Stimulated activated naive CD8-positive, alpha-beta T cell treated with anti-CD3 and anti-CD28 coated beads, Interleukin-15, Interleukin-2, amounts not matched to agents 100 ng/mL and 50 ng/mL, for 24 hours (primary cell): ENCODE results near the gene ROBO1.

Source experiments
- H3K27ac Mint-ChIP-seq: one replicate; pipeline ENCODE4 v1.8.0; 2021; ENCODE audit warnings: mild to moderate bottlenecking, mixed read lengths
- H3K27me3 Mint-ChIP-seq: one replicate; pipeline ENCODE4 v1.8.0; 2021; ENCODE audit warnings: mixed read lengths
- H3K36me3 Mint-ChIP-seq: one replicate; pipeline ENCODE4 v1.8.0; 2021; ENCODE audit warnings: low read depth, mixed read lengths
- H3K4me1 Mint-ChIP-seq: one replicate; pipeline ENCODE4 v1.8.0; 2021; ENCODE audit warnings: low read depth, mixed read lengths
- H3K4me3 Mint-ChIP-seq: one replicate; pipeline ENCODE4 v1.8.0; 2021; ENCODE audit warnings: mild to moderate bottlenecking, mixed read lengths
- H3K9me3 Mint-ChIP-seq: one replicate; pipeline ENCODE4 v1.8.0; 2021; ENCODE audit warnings: mixed read lengths

Gene ROBO1

GRCh38 chr3:79268422-79268821 is 499.4 kb downstream of the ROBO1 start:
- H3K27ac Mint-ChIP-seq = no peak overlapping the region
- H3K9me3 Mint-ChIP-seq = peaks cover 6% of the 10 kb centered on the region
- H3K27me3 Mint-ChIP-seq = no peaks in the 10 kb centered on the region
- no peaks in the 10 kb centered on the region for H3K4me1 Mint-ChIP-seq
- no peak overlapping the region for H3K4me3 Mint-ChIP-seq
- H3K36me3 Mint-ChIP-seq = no peaks in the 10 kb centered on the region

- H3K36me3 Mint-ChIP-seq = no peaks in the 10 kb centered on the region
- no peak overlapping the region for H3K4me3 Mint-ChIP-seq
- no peak overlapping the region for H3K27ac Mint-ChIP-seq
- H3K27me3 Mint-ChIP-seq = no peaks in the 10 kb centered on the region
- no peaks in the 10 kb centered on the region for H3K4me1 Mint-ChIP-seq
- H3K9me3 Mint-ChIP-seq = peaks cover 3% of the 10 kb centered on the region
Measured at GRCh38 chr3:79264892-79265291, 502.9 kb downstream of the ROBO1 start.

GRCh38 chr3:79263423-79263822 is 504.4 kb downstream of the ROBO1 start:
- H3K27ac Mint-ChIP-seq = no peak overlapping the region

GRCh38 chr3:79258479-79258878 is 509.3 kb downstream of the ROBO1 start:
- Mint-ChIP-seq H3K4me3 (no peak overlapping the region), H3K27ac (no peak overlapping the region), H3K9me3 (no peaks in the 10 kb centered on the region), H3K4me1 (no peaks in the 10 kb centered on the region), H3K36me3 (no peaks in the 10 kb centered on the region), H3K27me3 (no peaks in the 10 kb centered on the region)

More at GRCh38 chr3:79263423-79263822, 504.4 kb downstream of the ROBO1 start:
- no peak overlapping the region for H3K4me3 Mint-ChIP-seq
- no peaks in the 10 kb centered on the region for H3K4me1 Mint-ChIP-seq
- H3K36me3 Mint-ChIP-seq = no peaks in the 10 kb centered on the region
- H3K27me3 Mint-ChIP-seq = no peaks in the 10 kb centered on the region
- H3K9me3 Mint-ChIP-seq = peaks cover 2% of the 10 kb centered on the region

GRCh38 chr3:79257791-79258190 is 510.0 kb downstream of the ROBO1 start:
- Mint-ChIP-seq H3K36me3 (no peaks in the 10 kb centered on the region), H3K9me3 (peaks cover 4% of the 10 kb centered on the region), H3K4me3 (no peak overlapping the region), H3K4me1 (no peaks in the 10 kb centered on the region), H3K27me3 (no peaks in the 10 kb centered on the region), H3K27ac (no peak overlapping the region)

- no peaks in the 10 kb centered on the region for H3K36me3 Mint-ChIP-seq
Measured at GRCh38 chr3:79255702-79256101, 512.1 kb downstream of the ROBO1 start.

GRCh38 chr3:79255292-79255691 is 512.5 kb downstream of the ROBO1 start:
- Mint-ChIP-seq H3K27me3 (no peaks in the 10 kb centered on the region), H3K27ac (no peak overlapping the region), H3K9me3 (peaks cover 7% of the 10 kb centered on the region), H3K36me3 (no peaks in the 10 kb centered on the region), H3K4me3 (no peak overlapping the region), H3K4me1 (no peaks in the 10 kb centered on the region)

More at GRCh38 chr3:79255702-79256101, 512.1 kb downstream of the ROBO1 start:
- no peaks in the 10 kb centered on the region for H3K4me1 Mint-ChIP-seq
- H3K27me3 Mint-ChIP-seq = no peaks in the 10 kb centered on the region
- no peak overlapping the region for H3K27ac Mint-ChIP-seq
- H3K9me3 Mint-ChIP-seq = peaks cover 7% of the 10 kb centered on the region
- H3K4me3 Mint-ChIP-seq = no peak overlapping the region

- Mint-ChIP-seq H3K27me3 (no peaks in the 10 kb centered on the region), H3K27ac (no peak overlapping the region), H3K4me3 (no peak overlapping the region), H3K4me1 (no peaks in the 10 kb centered on the region), H3K36me3 (no peaks in the 10 kb centered on the region), H3K9me3 (peaks cover 12% of the 10 kb centered on the region)
Measured at GRCh38 chr3:79253704-79254103, 514.1 kb downstream of the ROBO1 start.

GRCh38 chr3:79253271-79253670 is 514.5 kb downstream of the ROBO1 start:
- Mint-ChIP-seq H3K4me1 (no peaks in the 10 kb centered on the region), H3K27me3 (no peaks in the 10 kb centered on the region), H3K27ac (no peak overlapping the region), H3K4me3 (no peak overlapping the region), H3K9me3 (peaks cover 12% of the 10 kb centered on the region), H3K36me3 (no peaks in the 10 kb centered on the region)

GRCh38 chr3:79250746-79251145 is 517.1 kb downstream of the ROBO1 start:
- Mint-ChIP-seq H3K4me1 (no peaks in the 10 kb centered on the region), H3K27me3 (no peaks in the 10 kb centered on the region), H3K27ac (no peak overlapping the region), H3K9me3 (peaks cover 12% of the 10 kb centered on the region), H3K4me3 (no peak overlapping the region), H3K36me3 (no peaks in the 10 kb centered on the region)

GRCh38 chr3:79249701-79250100 is 518.1 kb downstream of the ROBO1 start:
- H3K9me3 Mint-ChIP-seq = peaks cover 12% of the 10 kb centered on the region
- H3K27me3 Mint-ChIP-seq = no peaks in the 10 kb centered on the region
- no peaks in the 10 kb centered on the region for H3K36me3 Mint-ChIP-seq
- H3K4me3 Mint-ChIP-seq = no peak overlapping the region
- no peak overlapping the region for H3K27ac Mint-ChIP-seq
- no peaks in the 10 kb centered on the region for H3K4me1 Mint-ChIP-seq

- H3K36me3 Mint-ChIP-seq = no peaks in the 10 kb centered on the region
- H3K4me3 Mint-ChIP-seq = no peak overlapping the region
- H3K9me3 Mint-ChIP-seq = peaks cover 9% of the 10 kb centered on the region
- no peak overlapping the region for H3K27ac Mint-ChIP-seq
- no peaks in the 10 kb centered on the region for H3K27me3 Mint-ChIP-seq
- H3K4me1 Mint-ChIP-seq = no peaks in the 10 kb centered on the region
Measured at GRCh38 chr3:79247725-79248043, 520.1 kb downstream of the ROBO1 start.

GRCh38 chr3:79246875-79247724 is 520.7 kb downstream of the ROBO1 start:
- no peak overlapping the region for H3K4me3 Mint-ChIP-seq
- no peaks in the 10 kb centered on the region for H3K4me1 Mint-ChIP-seq
- peaks cover 6% of the 10 kb centered on the region for H3K9me3 Mint-ChIP-seq
- no peaks in the 10 kb centered on the region for H3K36me3 Mint-ChIP-seq
- H3K27me3 Mint-ChIP-seq = no peaks in the 10 kb centered on the region
- no peak overlapping the region for H3K27ac Mint-ChIP-seq

GRCh38 chr3:79245284-79246138 is 522.3 kb downstream of the ROBO1 start:
- Mint-ChIP-seq H3K4me3 (no peak overlapping the region), H3K27me3 (no peaks in the 10 kb centered on the region), H3K4me1 (no peaks in the 10 kb centered on the region), H3K27ac (no peak overlapping the region), H3K36me3 (no peaks in the 10 kb centered on the region), H3K9me3 (peaks cover 9% of the 10 kb centered on the region)

GRCh38 chr3:79236496-79236895 is 531.3 kb downstream of the ROBO1 start:
- Mint-ChIP-seq H3K27me3 (no peaks in the 10 kb centered on the region), H3K9me3 (peaks cover 12% of the 10 kb centered on the region), H3K36me3 (no peaks in the 10 kb centered on the region), H3K4me3 (no peak overlapping the region), H3K27ac (no peak overlapping the region), H3K4me1 (no peaks in the 10 kb centered on the region)
